Measurements from ENCODE around the gene ANKS1B.

DNA sequence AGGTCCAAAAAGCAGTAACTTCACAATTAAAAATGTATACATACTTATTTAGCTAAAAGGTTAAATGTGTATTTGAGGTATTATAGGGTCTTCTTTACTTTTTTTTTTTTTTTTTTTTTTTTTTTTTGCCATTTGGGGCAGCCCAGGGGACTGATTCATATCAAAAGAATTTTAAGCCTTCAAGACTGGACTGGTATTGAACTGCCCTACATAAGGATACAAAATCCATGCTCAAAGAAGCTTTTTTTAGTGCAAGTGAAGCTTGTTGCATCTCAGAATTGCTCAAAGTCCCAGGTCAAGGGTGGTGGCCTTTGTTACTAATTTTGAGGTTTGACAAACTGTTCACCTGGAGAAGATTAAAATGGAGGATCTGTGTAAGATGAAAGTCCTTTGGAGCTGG, 1215.7 kb downstream of the ANKS1B start:
- TF ChIP-seq, protein P1, sequence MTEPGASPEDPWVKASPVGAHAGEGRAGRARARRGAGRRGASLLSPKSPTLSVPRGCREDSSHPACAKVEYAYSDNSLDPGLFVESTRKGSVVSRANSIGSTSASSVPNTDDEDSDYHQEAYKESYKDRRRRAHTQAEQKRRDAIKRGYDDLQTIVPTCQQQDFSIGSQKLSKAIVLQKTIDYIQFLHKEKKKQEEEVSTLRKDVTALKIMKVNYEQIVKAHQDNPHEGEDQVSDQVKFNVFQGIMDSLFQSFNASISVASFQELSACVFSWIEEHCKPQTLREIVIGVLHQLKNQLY (CRISPR knock-in tag; IDR thresholded peaks at IDR 0.05): no peak
- TF ChIP-seq TEAD4 (CRISPR knock-in tag; IDR thresholded peaks at IDR 0.05) (no peak), ETV6 (CRISPR knock-in tag; IDR thresholded peaks at IDR 0.05) (no peak), ZNF138 (CRISPR knock-in tag; conservative IDR thresholded peaks at IDR 0.05) (no peak), SP1 (CRISPR knock-in tag; conservative IDR thresholded peaks at IDR 0.05) (no peak), ZBTB21 (CRISPR knock-in tag; IDR thresholded peaks at IDR 0.05; ENCODE audit: borderline replicate concordance) (no peak), SMAD4 (CRISPR knock-in tag; IDR thresholded peaks at IDR 0.05) (no peak)
- TF ChIP-seq, protein P2, sequence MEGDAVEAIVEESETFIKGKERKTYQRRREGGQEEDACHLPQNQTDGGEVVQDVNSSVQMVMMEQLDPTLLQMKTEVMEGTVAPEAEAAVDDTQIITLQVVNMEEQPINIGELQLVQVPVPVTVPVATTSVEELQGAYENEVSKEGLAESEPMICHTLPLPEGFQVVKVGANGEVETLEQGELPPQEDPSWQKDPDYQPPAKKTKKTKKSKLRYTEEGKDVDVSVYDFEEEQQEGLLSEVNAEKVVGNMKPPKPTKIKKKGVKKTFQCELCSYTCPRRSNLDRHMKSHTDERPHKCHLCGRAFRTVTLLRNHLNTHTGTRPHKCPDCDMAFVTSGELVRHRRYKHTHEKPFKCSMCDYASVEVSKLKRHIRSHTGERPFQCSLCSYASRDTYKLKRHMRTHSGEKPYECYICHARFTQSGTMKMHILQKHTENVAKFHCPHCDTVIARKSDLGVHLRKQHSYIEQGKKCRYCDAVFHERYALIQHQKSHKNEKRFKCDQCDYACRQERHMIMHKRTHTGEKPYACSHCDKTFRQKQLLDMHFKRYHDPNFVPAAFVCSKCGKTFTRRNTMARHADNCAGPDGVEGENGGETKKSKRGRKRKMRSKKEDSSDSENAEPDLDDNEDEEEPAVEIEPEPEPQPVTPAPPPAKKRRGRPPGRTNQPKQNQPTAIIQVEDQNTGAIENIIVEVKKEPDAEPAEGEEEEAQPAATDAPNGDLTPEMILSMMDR (IDR thresholded peaks at IDR 0.05): no peak
- TF ChIP-seq, protein P3, sequence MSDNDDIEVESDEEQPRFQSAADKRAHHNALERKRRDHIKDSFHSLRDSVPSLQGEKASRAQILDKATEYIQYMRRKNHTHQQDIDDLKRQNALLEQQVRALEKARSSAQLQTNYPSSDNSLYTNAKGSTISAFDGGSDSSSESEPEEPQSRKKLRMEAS (CRISPR knock-in tag; IDR thresholded peaks at IDR 0.05): no peak
- TF ChIP-seq, protein P4, sequence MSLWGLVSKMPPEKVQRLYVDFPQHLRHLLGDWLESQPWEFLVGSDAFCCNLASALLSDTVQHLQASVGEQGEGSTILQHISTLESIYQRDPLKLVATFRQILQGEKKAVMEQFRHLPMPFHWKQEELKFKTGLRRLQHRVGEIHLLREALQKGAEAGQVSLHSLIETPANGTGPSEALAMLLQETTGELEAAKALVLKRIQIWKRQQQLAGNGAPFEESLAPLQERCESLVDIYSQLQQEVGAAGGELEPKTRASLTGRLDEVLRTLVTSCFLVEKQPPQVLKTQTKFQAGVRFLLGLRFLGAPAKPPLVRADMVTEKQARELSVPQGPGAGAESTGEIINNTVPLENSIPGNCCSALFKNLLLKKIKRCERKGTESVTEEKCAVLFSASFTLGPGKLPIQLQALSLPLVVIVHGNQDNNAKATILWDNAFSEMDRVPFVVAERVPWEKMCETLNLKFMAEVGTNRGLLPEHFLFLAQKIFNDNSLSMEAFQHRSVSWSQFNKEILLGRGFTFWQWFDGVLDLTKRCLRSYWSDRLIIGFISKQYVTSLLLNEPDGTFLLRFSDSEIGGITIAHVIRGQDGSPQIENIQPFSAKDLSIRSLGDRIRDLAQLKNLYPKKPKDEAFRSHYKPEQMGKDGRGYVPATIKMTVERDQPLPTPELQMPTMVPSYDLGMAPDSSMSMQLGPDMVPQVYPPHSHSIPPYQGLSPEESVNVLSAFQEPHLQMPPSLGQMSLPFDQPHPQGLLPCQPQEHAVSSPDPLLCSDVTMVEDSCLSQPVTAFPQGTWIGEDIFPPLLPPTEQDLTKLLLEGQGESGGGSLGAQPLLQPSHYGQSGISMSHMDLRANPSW (CRISPR knock-in tag; conservative IDR thresholded peaks at IDR 0.05; ENCODE audit: low read depth): no peak
- TF ChIP-seq, protein P5, sequence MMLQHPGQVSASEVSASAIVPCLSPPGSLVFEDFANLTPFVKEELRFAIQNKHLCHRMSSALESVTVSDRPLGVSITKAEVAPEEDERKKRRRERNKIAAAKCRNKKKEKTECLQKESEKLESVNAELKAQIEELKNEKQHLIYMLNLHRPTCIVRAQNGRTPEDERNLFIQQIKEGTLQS (CRISPR knock-in tag; conservative IDR thresholded peaks at IDR 0.05): no peak
